Activated naive CD4-positive, alpha-beta T cell treated with anti-CD3 and anti-CD28 coated beads for 36 hours (primary cell): ENCODE data around the gene DEPDC5. TPM values are rescaled to one million over a fixed set of nuclear protein-coding genes. Genes with fewer than 3 reads are reported as not detected.

ENCODE experiments used
- CTCF ChIA-PET: fragments of 350-600 bp; sonication (Branson Sonifier 250); formaldehyde crosslinking; loops from one replicate; lab custom pipeline; 2021; ENCODE audit warnings: antibody characterized with exemption; lab: Charles Lee
- DNase-seq: peaks from one replicate; pipeline ENCODE4 v3.0.0-alpha.2; 2020
- H3K27ac Mint-ChIP-seq: one replicate; pipeline ENCODE4 v1.8.0; 2021; ENCODE audit warnings: mild to moderate bottlenecking, mixed read lengths
- H3K27me3 Mint-ChIP-seq: one replicate; pipeline ENCODE4 v1.8.0; 2021; ENCODE audit warnings: low read depth, mixed read lengths
- H3K36me3 Mint-ChIP-seq: one replicate; pipeline ENCODE4 v1.8.0; 2021; ENCODE audit warnings: low read depth, mixed read lengths
- H3K4me1 Mint-ChIP-seq: one replicate; pipeline ENCODE4 v1.8.0; 2021; ENCODE audit warnings: low read depth, mixed read lengths
- H3K4me3 Mint-ChIP-seq: one replicate; pipeline ENCODE4 v1.8.0; 2021; ENCODE audit warnings: mild to moderate bottlenecking, moderate library complexity, mixed read lengths
- H3K9me3 Mint-ChIP-seq: one replicate; pipeline ENCODE4 v1.8.0; 2021; ENCODE audit warnings: mixed read lengths
- intact Hi-C: fragments of 100-400 bp; cut with micrococcal nuclease; formaldehyde crosslinking; loops from one replicate; pipeline ENCODE4 v1.15.1; 2023
- total RNA-seq, 2 experiments: library from RNA; stranded (reverse); gene quantifications; one replicate each; pipeline ENCODE4 v1.2.3, GENCODE V29; 2021

The DEPDC5 gene
- total RNA-seq, 2 experiments from 2014 or later: 23.6 TPM

DNA sequence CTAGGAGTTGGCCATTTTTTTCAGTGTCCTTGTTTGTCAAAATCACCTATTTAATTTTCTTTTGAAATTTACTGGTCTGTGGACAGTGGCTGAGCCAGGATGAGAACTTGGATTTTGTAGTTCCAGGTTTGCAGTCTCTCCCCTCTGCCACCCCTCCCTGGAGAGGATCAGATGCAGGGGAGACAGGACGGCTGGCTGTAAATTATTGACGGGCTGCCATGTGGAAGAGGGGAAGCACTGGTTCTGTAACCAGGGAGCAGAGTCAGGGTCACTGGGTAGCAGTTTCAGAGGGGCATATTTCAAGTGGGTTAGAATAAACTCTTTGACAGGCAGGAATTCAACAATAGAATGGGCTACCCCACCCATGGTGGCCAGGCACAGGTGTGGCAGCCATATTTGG lies 169.9 kb downstream of the DEPDC5 start:
- Mint-ChIP-seq H3K36me3 (no peaks in the 10 kb centered on the region), H3K4me3 (no peak overlapping the region), H3K27ac (no peak overlapping the region), H3K9me3 (no peaks in the 10 kb centered on the region), H3K27me3 (peaks cover 9% of the 10 kb centered on the region), H3K4me1 (no peaks in the 10 kb centered on the region)
- no peak for DNase-seq
- CTCF ChIA-PET: no interaction called here
- intact Hi-C loops: no loop called here

DNA sequence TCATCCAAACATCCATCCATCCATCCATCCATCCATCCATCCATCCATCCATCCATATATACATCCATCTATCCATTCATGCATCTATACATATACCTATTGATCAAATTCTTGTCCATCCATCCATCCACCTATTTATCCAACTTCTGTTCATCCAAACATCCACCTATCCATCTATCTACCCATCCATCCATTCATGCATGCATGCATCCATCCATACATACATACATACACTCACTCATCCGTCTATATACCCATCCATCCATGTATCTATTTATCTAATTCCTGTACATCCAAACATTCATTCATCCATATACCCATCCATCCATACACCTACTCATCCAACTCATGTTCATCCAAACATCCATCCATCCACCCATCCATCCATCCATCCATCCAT lies 171.2 kb downstream of the DEPDC5 start:
- Mint-ChIP-seq H3K4me1 (no peaks in the 10 kb centered on the region), H3K27me3 (peaks cover 9% of the 10 kb centered on the region), H3K36me3 (no peaks in the 10 kb centered on the region), H3K4me3 (no peak overlapping the region), H3K9me3 (no peaks in the 10 kb centered on the region), H3K27ac (no peak overlapping the region)
- CTCF ChIA-PET: no interaction called here
- DNase-seq: no peak
- intact Hi-C loops: no loop called here

DNA sequence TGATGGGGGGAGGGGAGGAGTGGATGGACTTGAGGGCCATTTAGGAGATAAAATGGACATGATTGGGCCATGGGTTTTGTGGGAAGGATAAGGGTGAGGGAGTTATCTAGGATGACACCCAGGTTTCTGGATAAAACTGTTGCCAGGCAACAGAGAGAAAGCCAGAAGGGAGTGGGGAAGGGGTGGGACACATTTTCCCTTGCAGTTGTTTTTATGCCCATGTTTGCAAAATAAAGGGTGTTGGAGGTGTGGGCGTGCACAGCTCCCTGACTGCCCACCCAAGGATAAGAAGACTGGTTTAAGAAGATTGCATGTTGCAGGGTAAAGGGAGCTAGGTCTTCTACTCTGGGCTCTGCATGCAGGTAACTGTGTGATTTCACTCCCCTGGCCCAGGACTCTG lies 172.2 kb downstream of the DEPDC5 start:
- CTCF ChIA-PET: no interaction called here
- no peaks in the 10 kb centered on the region for H3K36me3 Mint-ChIP-seq
- intact Hi-C loops: no loop called here
- peaks cover 9% of the 10 kb centered on the region for H3K27me3 Mint-ChIP-seq
- no peak overlapping the region for H3K27ac Mint-ChIP-seq
- H3K9me3 Mint-ChIP-seq: no peaks in the 10 kb centered on the region
- H3K4me3 Mint-ChIP-seq: no peak overlapping the region
- no peaks in the 10 kb centered on the region for H3K4me1 Mint-ChIP-seq
- DNase-seq: no peak

DNA sequence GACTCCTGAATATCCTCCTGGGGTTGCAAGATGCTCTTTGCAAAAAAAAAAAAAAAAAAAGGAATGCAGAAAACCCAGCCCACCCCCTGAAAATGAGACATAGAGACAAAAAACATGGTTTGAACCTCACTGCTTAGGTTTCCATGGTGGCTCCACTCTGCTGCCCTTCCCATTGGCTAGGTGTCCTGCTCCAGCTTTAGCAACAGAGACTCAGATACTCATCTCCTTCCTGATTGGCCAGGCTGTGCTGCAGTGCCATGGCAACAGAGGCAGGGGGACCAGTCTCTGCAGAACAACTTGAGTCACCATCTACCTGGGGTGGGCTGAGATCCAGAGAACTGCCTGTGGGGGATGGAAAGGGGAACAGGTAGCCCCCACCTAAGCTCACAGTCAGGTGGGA lies 173.2 kb downstream of the DEPDC5 start:
- Mint-ChIP-seq H3K9me3 (no peaks in the 10 kb centered on the region), H3K4me1 (no peaks in the 10 kb centered on the region), H3K27ac (no peak overlapping the region), H3K36me3 (no peaks in the 10 kb centered on the region), H3K4me3 (no peak overlapping the region), H3K27me3 (peaks cover 9% of the 10 kb centered on the region)
- CTCF ChIA-PET: no interaction called here
- intact Hi-C loops: no loop called here
- DNase-seq: no peak

DNA sequence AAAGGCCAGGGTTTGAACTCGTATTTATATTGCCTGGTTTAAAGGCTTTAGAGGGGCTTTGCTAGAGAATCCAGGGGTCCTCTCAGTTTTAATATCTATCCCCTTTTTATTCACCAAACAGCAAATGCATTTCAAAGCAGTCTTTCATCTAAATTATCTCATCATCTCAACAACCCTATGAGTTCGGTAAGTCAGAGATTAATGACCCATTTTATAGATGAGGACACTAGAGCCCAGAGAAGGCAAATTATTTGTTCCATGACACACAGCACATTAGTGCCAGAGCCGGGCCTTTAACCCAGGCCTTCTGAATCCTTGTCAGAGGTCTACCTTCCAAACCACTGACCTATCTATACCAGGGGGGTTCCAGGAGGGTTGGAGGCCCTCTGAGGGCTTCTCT lies 173.7 kb downstream of the DEPDC5 start:
- CTCF ChIA-PET: no interaction called here

DNA sequence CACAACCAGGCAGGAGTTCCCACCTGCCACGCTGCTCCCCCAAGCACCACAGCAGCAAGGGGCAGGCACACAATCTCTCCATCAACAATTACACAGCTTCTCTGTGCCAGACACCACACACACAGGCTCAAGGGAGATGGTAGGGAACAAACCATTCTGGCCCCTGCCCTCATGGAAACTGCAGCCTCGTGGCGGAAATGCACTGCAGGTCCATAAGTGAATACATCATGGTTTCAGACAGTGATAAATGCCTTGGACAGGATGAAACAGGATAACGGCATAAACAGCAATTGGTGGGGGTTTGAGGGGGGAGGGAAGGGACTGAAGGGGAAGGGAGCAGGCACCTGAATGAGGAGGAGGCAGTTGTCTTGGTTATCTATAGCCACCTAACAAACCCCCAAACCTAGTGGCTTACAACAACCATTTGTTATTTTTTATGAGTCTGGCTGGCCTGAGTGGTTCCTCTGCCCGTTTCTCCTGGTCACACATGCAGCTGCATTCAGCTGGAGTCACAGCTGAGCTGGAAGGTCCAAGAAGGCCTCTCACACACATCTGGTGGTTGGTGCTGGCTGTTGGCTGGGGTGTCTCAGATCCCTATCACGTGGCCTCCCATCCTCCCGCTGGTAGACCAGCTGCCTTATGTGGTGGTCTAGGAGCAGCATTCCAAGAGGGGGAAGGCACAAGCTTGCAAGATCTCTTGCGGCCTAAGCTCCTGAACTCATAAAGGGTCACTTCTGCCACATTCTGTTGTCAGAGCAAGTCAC lies 175.5 kb downstream of the DEPDC5 start:
- DNase-seq: no peak
- H3K4me3 Mint-ChIP-seq: no peak overlapping the region
- no peaks in the 10 kb centered on the region for H3K36me3 Mint-ChIP-seq
- H3K27me3 Mint-ChIP-seq: peaks cover 9% of the 10 kb centered on the region
- CTCF ChIA-PET: no interaction called here
- no peak overlapping the region for H3K27ac Mint-ChIP-seq
- intact Hi-C loops: no loop called here
- H3K9me3 Mint-ChIP-seq: no peaks in the 10 kb centered on the region
- H3K4me1 Mint-ChIP-seq: no peaks in the 10 kb centered on the region

More for the DNA sequence above, 173.7 kb downstream of the DEPDC5 start:
- intact Hi-C loops: no loop called here
- H3K27ac Mint-ChIP-seq: no peak overlapping the region
- H3K4me1 Mint-ChIP-seq: no peaks in the 10 kb centered on the region
- DNase-seq: no peak
- peaks cover 9% of the 10 kb centered on the region for H3K27me3 Mint-ChIP-seq
- no peak overlapping the region for H3K4me3 Mint-ChIP-seq
- no peaks in the 10 kb centered on the region for H3K9me3 Mint-ChIP-seq
- H3K36me3 Mint-ChIP-seq: no peaks in the 10 kb centered on the region

DNA sequence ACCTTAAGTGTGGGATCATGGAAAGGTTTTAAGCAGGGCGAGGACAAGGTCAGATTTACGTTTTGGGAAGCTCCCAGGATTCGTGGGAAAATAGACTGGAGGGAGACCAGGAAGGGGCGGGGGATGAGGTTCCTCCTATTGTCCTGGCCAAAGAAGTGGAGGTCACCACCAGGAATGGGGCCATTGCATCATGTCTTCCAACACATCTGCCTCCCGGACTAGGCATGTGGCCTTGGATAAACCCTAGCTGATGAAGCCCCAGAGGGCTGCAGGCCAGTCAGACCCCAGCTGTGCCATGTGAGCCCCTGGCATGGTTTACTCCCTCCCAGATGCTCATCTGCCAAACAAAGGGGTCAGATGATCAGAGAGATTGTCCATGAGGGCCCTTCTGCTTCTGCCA lies 179.0 kb downstream of the DEPDC5 start:
- CTCF ChIA-PET: no interaction called here
- no peaks in the 10 kb centered on the region for H3K9me3 Mint-ChIP-seq

DNA sequence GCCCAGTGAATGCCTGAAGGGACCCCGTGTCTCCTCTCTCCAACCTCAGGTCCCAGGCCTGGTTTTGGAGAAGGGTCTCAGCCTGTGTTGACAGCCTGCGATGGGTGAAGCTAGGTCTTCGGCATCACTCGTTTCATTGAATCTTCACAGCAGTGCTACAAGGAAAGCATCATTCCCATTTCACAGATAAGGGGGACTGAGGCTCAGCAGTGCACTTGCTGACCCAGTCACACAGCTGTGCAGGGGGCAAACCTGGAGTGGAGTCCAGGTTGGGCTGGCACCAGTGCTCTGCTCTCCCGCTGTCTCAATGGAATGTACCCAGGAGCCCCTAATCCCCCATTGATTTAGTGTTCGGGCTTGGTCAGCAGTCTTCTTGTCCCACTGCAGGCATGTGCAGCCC lies 179.6 kb downstream of the DEPDC5 start:
- no peak overlapping the region for H3K27ac Mint-ChIP-seq
- H3K4me1 Mint-ChIP-seq: no peaks in the 10 kb centered on the region
- H3K27me3 Mint-ChIP-seq: no peaks in the 10 kb centered on the region
- no peaks in the 10 kb centered on the region for H3K36me3 Mint-ChIP-seq
- DNase-seq: no peak
- intact Hi-C loops: no loop called here
- no peaks in the 10 kb centered on the region for H3K9me3 Mint-ChIP-seq
- CTCF ChIA-PET: no interaction called here
- H3K4me3 Mint-ChIP-seq: no peak overlapping the region

More for the DNA sequence above, 179.0 kb downstream of the DEPDC5 start:
- intact Hi-C loops: no loop called here
- Mint-ChIP-seq H3K27ac (no peak overlapping the region), H3K36me3 (no peaks in the 10 kb centered on the region), H3K4me3 (no peak overlapping the region), H3K4me1 (no peaks in the 10 kb centered on the region), H3K27me3 (peaks cover 2% of the 10 kb centered on the region)
- no peak for DNase-seq

DNA sequence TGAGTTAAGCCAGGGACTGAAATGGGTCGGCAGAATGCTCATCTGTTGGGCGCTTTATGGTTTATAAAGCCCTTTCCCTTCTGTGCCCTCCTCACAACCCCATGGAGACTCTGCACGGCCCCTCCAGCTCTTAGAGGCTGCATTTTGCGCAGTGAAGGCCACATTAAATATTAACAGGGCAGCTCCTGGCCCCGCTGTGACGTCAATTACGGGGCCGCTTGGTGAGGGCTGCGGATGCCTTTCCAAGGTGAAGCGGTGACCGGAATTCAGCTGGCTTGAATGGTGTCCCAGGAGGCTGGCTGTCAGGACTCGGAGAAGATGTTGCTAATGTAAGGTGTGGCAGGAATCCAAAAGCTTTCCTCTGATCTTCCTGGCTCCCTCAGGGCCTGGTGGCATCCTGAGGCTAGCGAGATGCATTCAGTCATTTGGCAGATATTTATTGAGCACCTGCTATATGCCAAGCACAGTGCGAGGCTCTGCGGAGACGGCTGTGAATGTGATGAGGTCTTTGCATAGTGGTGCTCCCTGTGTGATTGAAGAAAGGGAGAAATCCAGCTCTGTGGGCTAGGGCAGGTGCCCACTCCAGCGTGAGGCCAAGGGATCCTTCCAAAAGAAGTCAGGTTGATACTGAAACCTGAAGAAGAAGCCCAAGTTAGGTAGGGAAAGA lies 180.1 kb downstream of the DEPDC5 start:
- intact Hi-C loops: no loop called here
- H3K27ac Mint-ChIP-seq: no peak overlapping the region
- H3K9me3 Mint-ChIP-seq: no peaks in the 10 kb centered on the region
- no peaks in the 10 kb centered on the region for H3K27me3 Mint-ChIP-seq
- CTCF ChIA-PET: no interaction called here
- DNase-seq: no peak
- H3K36me3 Mint-ChIP-seq: no peaks in the 10 kb centered on the region
- no peak overlapping the region for H3K4me3 Mint-ChIP-seq
- H3K4me1 Mint-ChIP-seq: no peaks in the 10 kb centered on the region

DNA sequence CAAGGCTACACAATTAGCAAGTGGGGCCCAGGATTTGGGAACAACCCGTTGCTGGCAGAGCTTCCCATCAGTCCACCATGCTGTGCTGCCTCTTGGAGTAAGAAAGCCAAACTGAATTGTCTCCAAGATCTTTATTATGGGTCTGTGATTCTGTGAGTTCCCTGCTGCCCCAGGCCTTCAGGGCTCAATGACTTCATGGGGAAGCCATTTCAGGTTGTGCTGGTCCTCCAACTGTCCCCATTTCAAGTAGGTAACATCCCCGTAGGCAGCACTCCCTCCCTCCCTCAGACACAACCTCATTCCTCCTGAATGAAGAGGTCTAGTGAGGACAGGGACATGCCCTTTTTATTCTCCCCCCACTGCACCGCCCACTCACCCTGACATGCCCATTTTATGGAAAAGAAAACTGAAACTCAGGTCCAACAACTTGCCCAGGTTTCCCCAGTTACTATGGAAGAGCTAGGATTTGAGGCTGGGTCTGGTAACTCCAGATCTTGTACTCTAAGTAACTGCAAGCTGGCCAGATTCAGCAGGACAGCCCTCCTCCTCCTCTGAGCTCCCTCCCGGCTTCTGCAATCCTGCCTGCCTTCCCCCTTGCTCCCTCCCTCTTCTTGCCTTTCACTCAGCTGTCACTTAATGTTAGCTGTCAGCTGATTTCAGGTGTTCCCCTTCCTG lies 182.3 kb downstream of the DEPDC5 start:
- no peaks in the 10 kb centered on the region for H3K9me3 Mint-ChIP-seq
- CTCF ChIA-PET: no interaction called here

DNA sequence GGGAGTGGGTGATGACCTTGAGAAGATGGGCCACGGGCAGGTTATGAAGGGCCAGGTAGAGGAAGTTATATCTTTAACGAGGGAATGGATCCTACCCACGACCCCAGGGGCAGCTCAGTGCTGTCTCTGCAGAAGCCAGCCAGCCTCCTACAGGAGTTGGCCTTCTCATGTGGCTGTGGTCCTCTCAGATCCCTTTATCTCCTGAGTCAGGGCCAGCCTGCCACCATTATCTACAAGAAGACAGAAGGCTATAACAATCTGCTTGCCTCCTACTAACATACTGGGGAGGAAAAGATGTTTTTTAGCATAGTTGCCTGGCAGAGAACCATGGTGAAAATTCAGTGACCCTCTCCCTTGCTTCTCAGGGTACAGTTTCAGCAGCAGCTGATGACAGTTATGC lies 183.5 kb downstream of the DEPDC5 start:
- H3K9me3 Mint-ChIP-seq: no peaks in the 10 kb centered on the region
- H3K27me3 Mint-ChIP-seq: no peaks in the 10 kb centered on the region
- H3K27ac Mint-ChIP-seq: no peak overlapping the region
- DNase-seq: no peak
- intact Hi-C loops: no loop called here
- CTCF ChIA-PET: no interaction called here
- H3K4me3 Mint-ChIP-seq: no peak overlapping the region
- no peaks in the 10 kb centered on the region for H3K4me1 Mint-ChIP-seq
- no peaks in the 10 kb centered on the region for H3K36me3 Mint-ChIP-seq

More for the DNA sequence above, 182.3 kb downstream of the DEPDC5 start:
- Mint-ChIP-seq H3K27ac (no peak overlapping the region), H3K4me1 (no peaks in the 10 kb centered on the region), H3K4me3 (no peak overlapping the region), H3K36me3 (no peaks in the 10 kb centered on the region), H3K27me3 (no peaks in the 10 kb centered on the region)
- no peak for DNase-seq
- intact Hi-C loops: no loop called here

DNA sequence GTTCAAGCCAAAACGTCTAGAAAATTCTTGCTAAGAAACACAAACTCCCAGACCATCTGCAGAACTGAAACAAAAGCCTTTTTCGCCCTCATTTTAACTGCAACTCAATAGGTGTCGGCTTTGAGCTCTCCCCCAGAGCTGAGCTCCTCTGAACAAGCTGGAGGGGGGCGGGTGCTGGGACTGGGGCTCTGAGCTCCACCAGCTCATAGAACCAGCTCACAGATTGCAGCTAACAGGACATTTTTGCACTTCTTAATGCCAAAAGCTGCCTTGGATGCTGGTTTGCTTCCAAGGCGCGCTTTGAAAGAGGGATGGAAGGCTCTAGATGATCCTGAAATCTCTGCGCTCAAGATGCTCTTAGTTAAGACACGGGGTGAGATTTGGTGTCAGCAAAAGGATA lies 184.5 kb downstream of the DEPDC5 start:
- Mint-ChIP-seq H3K4me3 (no peak overlapping the region), H3K27ac (no peak overlapping the region), H3K27me3 (no peaks in the 10 kb centered on the region), H3K4me1 (peaks cover 5% of the 10 kb centered on the region), H3K36me3 (no peaks in the 10 kb centered on the region), H3K9me3 (no peaks in the 10 kb centered on the region)
- intact Hi-C loops: no loop called here
- CTCF ChIA-PET: no interaction called here
- no peak for DNase-seq
